NCI-H446 treated with DMSO at 0.1 percent for 48 hours (cell line): ENCODE measurements around the gene LRP6.
A peak's percentile ranks its signal among the peaks of the same experiment; 100 is the strongest.

Experiments
- DNase-seq: peaks from one replicate; lab custom pipeline; 2025; lab: John Stamatoyannopoulos, UW

Gene LRP6

DNA sequence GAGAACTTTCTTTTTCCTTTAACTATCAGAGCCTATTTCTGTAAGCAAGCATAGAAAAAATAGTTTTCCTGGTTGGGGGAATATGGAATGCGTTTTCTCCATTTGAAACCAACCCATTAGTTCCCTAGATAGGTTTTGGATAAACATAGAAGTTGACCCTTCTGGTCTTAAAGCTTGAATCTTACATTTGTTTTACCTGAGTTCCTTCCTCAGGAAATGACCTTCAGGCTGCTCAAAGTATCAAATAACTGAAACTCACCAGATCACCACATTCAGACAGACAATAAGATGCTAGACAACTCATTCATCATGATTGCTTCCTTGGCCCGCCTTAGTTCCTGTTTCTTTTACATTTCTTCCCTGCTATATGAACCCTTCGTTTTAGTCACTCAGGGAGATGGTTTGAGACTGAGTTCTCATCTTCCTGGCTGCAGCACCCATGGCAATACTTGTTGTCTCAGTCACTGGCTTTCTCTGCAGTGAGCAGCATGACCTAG is 52.2 kb downstream of the LRP6 start:
- DNase-seq = no peak

DNA sequence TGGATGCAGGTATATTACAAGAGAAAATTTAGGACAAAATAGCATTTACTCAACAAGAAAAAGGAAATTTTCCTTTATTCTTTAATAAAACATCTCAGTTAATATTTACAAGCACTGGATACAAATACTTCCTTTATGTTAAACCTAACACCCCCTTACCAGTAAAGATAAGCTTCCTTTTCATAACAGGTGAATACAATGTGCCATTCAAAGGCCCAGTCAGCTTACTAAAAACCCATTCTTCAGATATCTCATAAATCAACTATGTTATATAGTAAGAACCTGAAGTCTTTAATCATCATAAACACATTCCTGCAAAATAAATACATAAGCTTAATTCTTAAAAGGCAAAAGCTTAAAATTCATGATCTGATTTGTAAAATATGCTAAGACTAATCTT is 52.6 kb downstream of the LRP6 start:
- no peak for DNase-seq

DNA sequence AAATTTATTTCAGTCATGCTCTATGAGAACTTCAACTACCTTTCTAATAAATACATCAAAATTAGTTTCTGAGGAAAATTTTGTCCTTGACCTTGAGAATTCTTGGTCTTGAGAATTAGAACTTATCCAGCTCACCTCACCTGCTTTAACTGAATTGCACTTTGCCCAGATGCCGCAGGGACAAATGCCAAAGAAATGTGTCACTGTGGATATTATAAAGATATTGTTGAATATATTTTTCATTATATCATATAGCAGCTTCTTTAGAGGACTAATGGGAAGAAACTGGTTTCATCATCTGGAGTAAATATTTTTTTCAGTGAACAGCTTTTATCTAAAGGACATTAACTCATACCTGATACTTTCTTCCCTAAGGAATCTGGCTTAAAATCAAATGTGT is 54.1 kb downstream of the LRP6 start:
- no peak for DNase-seq

DNA sequence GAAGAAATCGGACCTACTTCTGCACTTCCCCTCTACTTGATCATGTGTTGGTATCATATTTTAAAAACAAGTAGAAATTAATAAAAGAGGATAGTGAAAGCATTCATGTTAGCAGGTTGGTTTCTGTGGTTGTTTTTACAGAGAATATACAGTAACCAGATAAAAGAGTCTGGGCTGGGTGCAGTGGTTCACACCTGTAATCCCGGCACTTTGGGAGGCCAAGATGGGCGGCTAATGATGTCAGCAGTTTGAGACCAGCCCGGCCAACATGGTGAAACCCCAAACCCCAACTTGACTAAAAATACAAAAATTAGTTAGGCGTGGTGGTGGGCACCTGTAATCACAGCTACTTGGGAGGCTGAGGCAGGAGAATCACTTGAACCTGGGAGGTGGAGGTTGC is 55.9 kb downstream of the LRP6 start:
- DNase-seq = no peak

DNA sequence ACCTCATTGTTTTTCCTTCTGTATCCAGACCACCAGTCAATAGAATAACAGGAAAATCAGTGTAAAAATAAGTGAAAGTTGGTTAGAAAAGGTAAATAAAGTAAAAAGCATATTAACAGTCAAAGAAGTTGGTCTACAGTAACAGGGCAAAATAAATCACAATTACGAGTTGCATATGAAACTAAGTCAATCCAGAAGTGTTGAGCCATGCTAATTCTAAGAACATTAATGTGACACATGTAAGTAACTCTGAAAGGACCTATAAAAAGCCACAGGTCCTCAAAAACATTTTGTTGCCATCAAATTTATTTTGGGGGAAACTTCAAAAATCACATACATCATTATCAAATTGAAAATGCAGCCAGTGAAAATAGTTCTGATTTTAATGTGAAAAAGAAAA is 56.4 kb downstream of the LRP6 start:
- DNase-seq = no peak

DNA sequence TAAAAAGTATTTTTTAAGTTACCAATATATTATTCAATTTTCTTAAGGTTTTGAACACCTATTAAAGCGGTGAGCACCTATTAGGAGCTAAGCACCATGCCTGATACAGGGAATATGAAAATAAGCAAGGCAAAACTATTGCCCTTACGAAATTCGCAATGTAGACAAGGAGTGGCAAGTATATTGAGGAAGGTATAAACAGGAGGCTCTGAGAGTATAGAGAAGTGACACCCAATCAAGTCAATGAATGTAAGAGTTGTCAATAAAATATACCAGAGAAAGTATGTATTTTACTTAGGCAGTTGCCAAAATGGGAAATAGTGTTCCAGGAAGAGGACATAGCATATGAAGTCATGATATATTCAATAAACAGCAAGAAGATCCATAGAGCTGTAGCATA is 57.2 kb downstream of the LRP6 start:
- DNase-seq = no peak

DNA sequence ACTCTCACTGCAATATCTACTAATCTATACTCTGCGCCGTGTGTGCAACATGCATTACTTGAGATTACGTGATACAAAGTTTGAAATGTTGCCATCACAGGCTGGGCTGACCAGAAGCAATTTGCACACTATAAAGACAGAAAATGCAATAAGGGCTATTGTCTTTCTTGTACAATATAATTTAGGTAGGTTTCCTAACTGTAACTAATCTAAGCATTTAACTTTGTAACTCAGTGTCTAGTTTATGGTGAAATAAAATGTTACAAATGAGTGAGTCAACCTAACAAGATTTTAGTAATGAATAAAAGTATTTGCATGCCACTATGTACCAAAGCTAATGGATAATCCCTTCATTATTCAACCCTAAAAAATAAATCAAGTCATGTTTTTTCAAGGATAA is 57.8 kb downstream of the LRP6 start:
- no peak for DNase-seq

DNA sequence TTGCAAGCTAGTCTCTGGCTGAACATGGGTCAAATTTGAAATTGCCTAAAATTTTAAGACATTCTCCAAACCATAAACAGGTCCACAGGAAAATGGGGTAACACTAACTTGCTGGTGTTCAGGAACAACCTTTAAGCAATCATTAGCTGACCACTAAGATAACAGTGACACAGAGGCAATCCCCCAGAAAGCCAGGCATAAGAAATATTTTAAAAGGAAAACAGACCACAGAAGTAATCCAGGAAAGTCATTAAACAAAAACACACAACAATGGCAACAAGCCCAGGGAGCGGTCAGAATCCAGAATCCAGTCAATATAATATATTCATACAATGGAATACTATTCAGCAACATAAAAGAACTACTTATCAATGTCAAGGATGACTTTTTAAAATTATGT is 59.1 kb downstream of the LRP6 start:
- no peak for DNase-seq

DNA sequence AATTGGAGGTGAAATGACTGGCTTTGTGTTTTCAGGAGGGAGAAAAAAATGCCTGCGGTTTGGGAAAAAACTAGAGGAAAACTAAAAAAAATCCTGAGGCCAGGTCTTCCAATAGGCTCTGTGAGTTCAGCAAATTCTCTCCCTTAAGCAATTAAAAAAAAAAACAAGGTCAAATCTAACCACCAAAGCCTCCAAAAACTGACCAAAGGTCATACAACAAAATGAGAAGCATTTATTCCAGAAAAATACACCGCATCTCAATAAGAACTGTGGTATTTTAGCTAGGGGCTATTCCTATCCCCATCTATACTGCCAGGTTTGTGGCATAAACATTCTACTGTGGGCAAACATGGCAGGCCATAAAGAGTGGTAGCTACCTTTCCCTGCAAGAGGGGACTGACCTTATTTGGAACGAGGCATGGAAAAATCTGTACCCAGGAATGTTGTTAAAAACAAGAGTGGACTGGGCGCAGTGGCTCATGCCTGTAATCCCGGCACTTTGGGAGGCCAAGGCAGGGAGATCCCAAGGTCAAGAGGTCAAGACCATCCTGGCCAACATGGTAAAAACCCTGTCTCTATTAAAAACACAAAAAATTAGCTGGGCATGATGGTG is 60.0 kb downstream of the LRP6 start:
- no peak for DNase-seq

DNA sequence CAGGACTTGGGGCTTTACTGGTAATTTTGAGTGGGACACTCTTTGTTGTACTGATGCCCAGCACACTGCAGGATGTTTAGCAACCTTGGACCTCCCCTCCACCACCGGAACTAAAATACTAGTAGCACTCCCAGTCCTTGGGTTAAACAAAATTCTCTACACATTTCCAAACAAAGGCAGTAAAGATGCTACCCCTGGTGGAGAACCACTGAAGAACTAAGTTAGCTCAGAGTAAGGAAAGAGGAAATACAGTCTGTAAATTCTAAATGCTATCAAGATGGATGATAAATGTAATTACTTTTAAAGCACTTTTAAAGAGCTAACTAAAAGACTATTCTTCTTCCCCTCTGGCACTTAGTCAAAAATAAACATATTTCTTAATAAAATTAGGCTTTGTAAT is 64.1 kb downstream of the LRP6 start:
- DNase-seq = no peak

DNA sequence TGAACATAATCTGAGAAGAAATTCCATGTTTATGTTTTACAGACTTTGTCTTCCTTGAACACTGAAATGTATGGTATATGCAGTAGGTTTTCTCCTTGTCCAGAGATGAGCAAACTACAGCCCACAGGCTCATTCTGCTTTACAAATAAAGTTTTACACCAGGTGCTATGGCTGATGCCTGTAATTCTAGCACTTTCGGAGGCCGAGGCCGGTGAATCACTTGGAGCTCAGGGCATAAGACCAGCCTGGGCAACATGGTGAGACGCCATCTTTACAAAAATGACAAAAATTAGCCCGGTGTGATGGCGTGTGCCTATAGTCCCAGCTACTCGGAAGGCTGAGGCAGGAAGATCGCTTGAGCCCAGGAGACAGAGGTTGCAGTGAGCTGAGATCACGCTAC is 64.7 kb downstream of the LRP6 start:
- DNase-seq = no peak

DNA sequence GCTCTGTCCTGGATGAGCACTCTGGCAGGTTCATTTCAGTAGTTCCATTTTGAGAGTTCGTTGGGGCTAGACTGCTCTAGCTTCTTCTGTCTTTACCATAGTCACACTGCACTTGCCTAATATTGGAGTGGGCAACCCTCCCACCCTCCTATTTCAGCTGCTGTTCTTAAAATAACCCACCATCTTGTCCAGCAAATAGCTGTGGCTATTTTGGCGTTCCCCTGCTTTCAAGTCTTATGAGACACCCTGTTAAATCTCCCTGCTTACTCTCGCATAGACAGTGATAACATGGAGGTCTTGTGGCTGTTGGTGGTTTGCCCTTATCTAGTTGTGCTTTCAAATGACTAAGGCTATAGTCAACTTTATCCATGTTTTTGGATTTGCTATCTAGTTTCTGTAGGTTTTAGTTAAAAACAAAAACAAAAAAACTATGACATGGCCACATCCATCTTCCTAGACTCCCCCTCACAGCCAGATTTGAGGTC is 65.5 kb downstream of the LRP6 start:
- no peak for DNase-seq

DNA sequence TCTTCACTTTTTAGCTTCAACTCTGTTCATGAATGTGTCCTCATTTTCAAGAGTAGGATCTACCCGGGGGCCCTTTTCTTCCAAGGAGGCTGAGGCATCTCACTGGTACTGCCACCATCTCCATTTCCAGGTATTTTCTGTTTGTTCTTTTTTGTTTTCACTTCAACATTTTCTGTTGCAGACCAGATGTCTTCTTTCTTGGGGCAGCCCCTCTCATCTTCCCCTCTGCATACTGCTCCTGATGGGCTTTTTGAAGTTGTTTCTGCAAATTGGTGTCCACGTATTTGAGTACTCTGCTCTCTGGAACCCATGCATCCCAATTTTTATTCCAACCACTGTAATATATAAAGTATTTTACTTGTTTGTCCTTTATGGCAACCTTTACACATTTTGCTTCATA is 66.5 kb downstream of the LRP6 start:
- DNase-seq = no peak

DNA sequence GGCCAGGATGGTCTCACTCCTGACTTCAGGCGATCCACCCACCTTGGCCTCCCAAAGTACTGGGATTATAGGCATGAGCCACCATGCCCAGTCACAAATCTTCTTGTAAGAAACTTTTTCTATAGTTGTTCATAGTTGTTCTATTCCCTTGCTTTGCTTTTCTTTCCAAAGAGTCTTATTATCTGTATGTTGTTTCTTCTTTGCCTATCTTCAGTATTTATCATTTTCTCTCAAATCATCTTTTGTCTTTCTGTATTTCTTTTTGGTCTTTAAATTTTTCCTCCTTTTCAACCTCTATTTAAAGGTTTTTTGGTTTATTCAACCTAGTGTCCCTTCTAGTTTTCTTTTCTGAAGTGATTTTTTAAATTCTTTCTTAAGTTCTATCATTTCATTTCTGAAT is 68.7 kb downstream of the LRP6 start:
- DNase-seq = no peak

DNA sequence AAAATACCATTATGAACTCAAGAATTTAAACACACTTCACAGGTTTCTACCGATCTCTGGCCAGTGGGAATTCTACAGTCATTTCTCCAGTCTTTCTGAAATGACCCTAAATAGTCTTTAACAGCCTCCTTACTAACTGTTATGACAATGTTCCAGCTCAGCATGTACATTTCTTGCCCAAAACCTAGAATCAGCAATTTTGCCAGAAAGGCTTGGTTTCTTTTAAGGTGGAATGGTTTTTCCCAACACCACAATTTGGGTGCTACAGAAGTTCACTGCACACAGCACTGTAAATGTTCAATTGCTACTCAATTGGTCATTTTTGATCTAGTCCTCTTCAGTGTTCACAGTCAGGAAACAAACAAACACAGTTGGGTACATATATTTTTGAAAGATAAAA is 69.7 kb downstream of the LRP6 start:
- no peak for DNase-seq

DNA sequence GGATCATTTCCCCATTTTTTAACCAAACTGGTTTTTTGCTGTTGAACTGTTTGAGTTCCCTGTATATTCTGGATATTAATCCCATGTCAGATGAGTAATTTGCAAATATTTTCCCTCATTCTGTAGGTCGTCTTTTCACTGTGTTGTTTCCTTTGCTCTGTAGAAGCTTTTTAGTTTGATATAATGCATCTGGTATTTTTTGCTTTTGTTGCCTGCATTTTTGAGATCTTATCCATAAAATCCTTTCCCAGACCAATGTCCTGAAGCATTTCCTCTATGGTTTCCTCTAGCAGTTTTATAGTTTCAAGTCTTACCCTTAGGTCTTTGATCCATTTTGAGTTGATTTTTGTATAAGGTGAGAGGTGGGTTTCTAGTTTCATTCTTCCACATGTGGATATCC is 71.3 kb downstream of the LRP6 start:
- no peak for DNase-seq

DNA sequence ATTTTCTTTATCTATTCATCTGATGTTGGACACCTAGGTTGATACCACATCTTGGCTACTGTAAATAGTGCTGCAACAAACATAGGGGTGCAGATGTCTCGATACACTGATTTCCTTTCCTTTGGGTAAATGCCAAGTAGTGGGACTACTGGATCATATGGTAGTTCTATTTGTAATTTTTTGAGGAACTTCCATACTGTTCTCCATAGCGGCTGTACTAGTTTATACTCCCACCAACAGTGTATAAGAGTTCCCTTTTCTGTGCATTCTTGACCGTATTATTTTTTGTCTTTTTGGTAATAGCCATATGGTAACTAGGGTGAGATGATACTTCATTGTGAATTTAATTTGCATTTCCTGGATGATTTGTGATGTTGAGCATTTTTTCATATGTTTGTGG is 71.8 kb downstream of the LRP6 start:
- no peak for DNase-seq

DNA sequence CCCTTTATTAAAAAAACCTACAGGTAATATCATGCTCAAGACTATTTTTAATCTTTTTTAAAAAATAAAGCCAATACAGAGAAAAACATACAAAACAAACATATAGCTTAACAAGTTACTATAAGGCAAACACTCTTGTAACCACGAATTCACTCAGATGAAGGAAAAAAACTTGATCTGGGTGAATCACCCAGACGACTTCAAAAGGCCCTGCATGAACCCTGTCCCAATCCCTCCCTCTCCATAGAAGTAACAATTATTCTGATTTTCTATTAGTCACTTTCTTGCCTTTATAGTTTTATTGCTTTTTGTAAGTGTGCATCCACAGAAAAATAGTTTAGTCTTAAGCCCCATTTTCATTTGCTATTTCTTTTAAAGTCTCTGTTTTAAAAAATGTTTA is 72.6 kb downstream of the LRP6 start:
- no peak for DNase-seq

DNA sequence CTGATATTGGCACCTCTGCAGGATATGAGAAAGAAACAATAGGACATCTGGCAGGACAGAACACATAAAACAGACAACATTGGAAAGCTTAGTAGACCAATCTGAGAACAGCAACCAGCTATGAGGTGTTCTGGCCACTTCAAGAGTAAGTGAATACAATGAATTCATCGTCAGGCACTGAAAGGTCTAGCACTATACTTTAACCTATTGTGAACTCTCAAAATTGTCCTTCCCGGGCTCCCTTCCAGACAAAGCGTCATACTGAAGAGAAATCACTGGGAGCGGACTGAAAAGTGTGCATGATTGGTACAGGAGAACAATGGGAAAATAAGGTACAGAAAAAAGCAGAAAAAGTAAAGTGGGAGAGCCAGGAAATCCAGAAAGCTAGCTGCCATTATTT is 75.8 kb downstream of the LRP6 start:
- no peak for DNase-seq

DNA sequence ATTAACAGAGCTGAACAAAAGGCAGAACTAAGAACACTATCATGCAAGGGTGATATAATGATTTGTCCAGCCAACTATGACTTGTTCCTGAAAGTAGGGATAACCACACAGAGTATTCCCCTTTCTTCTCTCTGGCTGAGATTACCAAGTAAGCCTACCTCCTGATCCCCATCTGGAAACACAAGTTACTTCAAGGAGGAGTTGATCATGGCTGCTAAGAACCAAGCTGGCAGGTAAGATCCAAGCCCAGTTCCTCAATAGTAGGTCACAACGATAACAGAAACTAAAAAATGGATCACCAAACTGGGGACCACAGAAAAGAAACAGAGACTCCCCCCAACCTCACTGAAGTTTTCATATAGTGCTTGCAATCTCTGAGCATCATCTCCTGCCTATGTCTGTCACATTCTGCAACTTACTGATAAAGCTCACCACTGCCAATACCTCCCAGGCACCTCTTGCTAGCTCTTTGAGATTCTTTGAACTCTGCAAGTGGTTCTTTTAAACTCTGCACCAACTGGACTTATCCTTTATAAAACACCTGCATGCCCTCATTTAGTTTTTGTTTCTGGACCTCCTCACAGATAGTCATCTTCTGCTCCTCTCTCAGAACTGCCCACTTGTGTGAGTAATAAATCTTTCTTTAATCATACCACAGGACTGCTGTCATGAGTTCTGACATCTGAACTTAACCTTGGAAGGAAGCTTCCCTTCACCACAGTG is 76.6 kb downstream of the LRP6 start:
- DNase-seq = no peak

DNA sequence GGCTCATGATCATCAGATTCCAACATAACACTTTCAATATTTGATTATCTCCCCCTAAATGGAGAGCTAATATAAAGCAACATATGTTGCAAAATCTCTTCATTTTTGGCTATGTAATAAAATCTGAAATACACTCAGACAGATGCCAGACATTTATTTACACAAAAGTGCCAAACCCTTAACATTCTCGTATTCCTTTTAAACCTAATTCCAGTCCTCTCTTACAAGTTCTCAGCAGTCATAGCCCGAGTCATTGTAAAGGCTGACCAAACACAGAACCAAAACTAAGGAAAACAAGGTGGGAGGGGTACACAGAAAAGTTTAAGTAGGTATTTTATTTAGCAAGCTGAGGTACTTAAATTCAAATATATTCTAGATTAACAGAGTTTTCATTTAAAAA is 81.4 kb downstream of the LRP6 start:
- no peak for DNase-seq

DNA sequence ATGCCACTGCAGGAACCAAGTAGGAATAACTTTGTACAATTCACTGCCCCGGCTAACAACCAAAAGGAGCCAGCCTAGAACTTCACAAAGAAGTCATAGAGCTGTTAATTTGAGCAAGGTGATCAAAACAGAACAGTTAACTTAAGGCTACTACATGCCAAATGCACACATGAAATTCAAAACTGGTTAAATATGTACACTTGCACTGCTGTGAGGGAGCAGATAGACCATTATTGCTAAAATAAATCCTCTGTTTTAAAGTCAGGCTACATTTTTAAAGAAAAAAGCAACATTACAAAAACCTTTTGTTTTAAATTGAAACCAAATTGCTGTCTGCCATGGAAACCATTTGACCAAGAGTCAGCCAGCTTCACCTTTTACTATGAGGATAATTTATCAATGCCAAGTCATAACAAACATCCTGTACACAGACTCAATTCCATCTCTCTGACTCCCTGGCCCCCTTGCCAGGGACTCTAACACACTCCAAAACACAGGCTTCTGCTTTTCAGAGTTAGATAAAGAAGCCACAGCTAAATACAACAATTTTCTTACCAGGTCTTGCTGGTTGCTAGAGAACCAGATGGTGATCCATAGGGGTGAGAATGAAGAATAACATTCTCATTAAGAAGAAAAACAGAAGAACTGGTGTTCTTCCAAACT is 84.0 kb downstream of the LRP6 start:
- peak; percentile 31 for DNase-seq

DNA sequence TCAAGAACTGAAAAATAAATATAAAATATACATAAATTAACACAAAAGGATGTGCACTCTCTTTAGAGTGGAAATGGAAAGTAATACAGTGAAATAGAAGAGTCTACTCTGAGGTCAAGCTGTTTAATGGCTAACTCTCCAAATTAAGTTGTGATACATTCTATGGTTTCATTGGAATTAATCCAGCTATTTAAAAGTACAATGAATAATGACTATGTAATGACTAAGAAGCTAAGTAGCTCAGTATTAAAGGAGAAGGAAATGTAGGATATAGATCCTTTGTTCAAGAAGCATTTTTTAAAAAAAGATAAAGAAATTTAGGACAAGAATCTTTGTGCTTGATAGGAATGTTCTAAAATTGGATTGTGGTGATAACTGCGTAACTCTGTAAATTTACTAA is 85.3 kb downstream of the LRP6 start:
- no peak for DNase-seq
